GM12801 (cell line): ENCODE measurements around the gene PLS1.

ENCODE experiments used
- TF ChIP-seq, protein P1 (sequence below): IDR thresholded peaks from one replicate; pipeline ENCODE4 v1.5.1; 2011; ENCODE audit warnings: control low read depth; ENCODE audit not compliant: insufficient read length; ENCODE audit errors: extremely low read depth

The PLS1 gene

DNA sequence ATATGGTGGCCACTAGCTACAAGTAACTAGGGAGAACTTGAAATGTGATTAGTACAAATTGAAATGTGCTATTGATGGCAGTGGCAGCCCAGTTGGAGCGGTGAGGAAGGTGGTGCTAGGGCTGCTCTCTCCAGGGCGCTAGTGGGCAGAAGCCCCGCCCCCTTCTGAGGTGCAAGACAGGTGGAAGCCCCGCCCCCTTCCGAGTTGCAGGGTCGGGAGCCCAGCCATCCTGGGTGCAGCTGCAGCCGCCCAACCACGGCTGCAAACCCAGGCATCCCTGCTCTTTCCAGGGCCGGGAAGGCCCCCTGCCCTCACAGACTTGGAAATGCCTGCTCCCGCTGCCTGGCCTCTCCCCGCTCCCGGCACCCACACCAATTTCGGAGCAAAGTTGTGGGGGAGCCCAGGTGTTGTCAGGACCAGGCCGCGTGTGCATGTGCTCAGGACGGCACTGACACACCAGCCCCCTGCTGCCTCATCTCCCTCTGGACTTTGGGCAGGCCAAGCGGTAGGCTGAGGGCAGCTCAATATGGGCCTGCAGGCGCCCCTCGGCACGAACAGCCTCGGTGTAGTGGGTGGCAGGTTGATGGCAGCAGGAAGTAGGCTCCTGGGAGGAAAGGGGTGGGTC is 27.7 kb upstream of the PLS1 start:
- TF ChIP-seq, protein P1, sequence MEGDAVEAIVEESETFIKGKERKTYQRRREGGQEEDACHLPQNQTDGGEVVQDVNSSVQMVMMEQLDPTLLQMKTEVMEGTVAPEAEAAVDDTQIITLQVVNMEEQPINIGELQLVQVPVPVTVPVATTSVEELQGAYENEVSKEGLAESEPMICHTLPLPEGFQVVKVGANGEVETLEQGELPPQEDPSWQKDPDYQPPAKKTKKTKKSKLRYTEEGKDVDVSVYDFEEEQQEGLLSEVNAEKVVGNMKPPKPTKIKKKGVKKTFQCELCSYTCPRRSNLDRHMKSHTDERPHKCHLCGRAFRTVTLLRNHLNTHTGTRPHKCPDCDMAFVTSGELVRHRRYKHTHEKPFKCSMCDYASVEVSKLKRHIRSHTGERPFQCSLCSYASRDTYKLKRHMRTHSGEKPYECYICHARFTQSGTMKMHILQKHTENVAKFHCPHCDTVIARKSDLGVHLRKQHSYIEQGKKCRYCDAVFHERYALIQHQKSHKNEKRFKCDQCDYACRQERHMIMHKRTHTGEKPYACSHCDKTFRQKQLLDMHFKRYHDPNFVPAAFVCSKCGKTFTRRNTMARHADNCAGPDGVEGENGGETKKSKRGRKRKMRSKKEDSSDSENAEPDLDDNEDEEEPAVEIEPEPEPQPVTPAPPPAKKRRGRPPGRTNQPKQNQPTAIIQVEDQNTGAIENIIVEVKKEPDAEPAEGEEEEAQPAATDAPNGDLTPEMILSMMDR, result no peak

DNA sequence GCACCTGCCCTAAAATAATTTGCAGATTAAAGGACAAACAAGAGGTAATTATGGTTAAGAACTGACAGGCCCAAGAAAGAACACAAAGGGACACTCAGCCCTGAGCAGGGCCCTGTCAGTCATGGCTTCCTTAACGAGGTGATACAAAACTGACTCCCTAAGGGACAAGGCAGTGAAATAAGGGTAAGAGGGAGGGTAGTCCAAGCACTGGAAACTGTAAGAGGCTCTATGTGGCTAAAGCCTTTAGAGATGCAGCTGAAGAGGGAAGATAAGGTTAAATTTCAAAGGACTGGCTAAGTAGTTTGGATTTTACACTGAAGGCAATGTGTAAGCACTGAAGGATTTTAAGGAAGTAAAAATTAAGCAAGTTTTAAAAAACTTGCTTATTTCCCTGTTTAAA is 21.5 kb upstream of the PLS1 start:
- TF ChIP-seq, protein P1, result no peak

DNA sequence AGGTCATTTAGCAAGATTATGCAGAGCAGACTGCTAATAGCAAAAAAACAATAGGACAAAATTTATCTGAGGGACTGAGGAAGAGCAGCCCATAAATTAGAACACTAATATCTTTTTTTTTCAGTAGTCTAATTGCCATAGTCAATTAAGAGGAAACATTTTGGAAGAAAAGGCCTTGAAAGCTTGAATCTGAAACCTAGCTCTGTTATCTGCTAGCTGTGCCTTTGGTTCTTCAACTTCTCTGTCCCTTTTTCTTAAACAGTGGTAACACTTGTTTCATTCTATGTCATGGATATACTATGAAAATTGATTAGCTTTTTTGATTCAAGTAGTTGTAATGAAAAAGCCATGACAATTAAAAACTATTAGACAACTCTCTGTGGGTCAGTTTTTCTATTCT is 19.4 kb upstream of the PLS1 start:
- TF ChIP-seq, protein P1, result no peak

DNA sequence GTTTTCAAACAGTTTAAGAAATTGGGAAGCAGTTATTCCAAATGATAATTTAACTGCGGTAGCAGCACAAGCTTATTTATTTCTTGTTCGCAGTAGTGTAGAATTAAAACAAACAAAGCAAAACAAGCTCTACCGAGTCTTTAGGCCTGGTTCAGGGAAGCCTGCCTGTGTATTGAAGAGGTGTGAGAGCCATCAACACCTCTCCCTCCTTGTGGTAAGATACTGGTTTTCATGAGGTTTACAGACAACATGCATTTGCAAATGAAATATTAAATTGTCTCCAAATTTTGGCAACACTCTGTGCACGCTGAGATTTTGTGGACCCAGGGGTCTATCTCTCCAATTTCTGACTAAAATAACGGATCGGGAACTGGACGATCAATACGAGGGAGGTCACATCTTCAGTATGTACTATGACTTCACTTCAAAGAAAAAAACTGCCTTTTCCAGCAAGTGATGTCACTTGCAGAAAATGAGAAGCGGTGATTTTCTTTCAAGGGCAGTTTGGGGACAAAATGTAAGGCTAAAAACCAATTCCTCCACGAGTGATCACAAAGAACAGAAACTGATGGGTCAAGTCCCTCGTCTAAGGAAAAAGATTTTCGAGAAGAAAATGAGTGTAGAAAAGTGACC is 18.4 kb upstream of the PLS1 start:
- TF ChIP-seq, protein P1, result no peak

DNA sequence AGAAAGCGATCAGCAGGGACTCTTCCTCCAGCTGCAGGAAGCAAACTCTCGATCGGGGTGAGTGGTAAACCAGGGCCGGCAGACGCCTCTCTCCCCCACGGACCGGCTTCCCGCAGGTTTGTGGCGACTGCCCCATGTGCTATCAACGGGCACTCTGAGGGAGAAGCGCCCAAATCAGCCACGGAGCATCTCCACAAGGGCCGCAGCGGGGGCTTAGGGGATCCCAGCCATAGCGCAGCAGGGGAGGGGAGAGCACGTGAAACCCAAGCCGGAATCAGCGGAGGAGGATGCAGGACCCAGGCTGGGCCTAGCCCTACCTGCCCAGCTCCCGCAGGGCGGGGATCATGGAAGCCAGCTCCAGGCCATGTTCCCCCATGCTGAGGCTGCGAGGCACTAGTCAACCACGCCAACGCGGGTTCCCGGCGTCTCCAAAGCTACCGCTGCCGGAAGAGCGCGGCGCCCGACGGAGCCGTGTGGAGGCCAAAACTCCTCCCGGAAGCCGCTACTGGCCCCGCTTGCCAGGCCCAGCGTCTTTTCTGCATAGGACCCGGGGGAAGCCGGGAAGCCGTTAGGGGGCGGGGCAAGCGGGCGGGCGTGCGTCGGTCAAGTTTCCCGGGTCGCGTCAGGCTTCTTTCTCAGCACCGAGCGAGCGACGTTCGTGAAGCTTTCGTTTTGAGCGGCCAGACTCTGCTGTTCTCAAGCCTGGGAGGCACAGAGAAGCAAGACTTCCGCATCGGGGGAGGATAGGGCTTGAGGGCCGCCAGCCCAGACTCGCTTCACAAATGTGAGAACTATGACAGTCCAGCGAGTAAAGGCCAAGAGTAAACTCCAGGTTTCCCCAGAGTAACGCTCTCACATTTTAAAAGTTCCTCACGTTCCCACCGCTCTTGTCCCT is 17.6 kb upstream of the PLS1 start, which contains the start of gene ATR:
Gene ATR, minus strand, starts transcription at position 405 of the 895 bp plus-strand sequence. Its CDS starts 29 bp downstream, at position 376.
- TF ChIP-seq, protein P1, result no peak

DNA sequence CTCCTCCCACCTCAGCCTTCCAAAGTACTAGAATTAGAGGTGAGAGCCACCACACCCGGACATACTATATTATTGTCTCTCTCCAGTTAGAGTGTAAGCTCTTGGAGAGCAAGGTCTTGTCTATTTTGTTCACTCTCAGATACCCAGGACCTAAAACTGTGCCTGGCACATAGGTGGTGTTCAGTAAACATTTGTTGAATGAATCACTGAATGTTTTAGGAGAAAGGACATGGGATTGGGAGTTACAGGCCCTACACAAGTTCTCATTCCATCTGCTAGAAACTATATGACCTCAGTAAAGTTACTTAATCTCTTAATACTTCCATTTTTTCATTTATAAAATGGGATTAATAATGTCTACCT is 16.2 kb upstream of the PLS1 start:
- TF ChIP-seq, protein P1, result no peak

DNA sequence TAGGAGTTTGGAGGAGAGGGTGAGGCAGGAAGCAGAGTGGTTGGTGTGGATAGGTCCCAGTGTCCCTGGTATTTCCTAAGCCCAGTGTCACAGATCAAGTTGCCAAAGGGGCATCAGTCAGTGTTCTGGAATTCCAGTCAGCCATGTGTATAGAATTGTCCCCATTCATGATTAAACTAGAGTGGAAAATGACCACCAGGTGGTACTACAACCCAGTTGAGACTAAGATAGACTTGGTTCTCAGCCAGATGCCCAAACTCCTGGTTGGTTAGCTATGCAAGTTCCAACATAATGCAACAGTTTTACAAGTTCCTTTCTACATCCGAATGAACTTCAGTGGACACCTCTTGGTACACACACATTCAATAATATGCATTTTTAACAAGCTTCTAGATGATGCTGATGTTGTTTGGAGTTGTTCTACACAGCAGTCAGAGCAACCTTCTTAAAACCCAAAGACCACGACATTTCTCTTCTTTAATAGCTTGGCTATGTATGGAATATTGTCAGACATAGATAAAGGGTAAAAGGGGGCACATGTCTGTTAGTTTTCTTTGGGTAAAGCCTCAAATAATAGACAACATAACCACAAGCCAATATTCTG is 9.3 kb upstream of the PLS1 start:
- TF ChIP-seq, protein P1, result no peak
